Body of pancreas (tissue), 4 donors: ENCODE results near the gene ADAMTS4.

Experiments
- POLR2A ChIP-seq, 3 donors: fragments of 450-650 bp; IDR thresholded peaks; one replicate each; pipeline ENCODE4 v1.6.1; 2016; ENCODE audit warnings: antibody characterized with exemption in 3 of 3, mild to moderate bottlenecking in 2 of 3
- TF ChIP-seq, protein P1 (sequence below), 7 experiments: fragments of 450-650 bp in 4 of 7; fragments of 200-600 bp in 3 of 7; sonication (generic) in 3 of 7; IDR thresholded peaks; one replicate each; pipeline ENCODE4 v1.5.1; 2016 to 2019; ENCODE audit warnings: antibody characterized with exemption in 7 of 7

DNA sequence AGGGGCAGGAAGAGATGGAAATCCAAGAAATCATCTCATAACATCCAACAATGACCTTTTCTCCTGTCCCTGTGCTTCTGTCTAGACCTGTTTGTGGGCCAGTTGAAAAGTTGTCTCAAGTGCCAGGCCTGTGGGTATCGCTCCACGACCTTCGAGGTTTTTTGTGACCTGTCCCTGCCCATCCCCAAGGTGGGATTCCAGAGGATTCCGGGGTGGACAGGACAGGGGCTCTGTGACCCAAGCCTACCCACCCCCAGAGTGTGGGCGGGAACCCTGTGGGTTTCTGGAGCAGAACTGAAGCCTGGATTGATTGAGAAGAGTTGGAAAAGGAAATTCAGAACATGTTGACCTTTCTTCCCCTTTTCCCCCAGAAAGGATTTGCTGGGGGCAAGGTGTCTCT lies 35.1 kb downstream of the ADAMTS4 start:
- TF ChIP-seq, protein P1, sequence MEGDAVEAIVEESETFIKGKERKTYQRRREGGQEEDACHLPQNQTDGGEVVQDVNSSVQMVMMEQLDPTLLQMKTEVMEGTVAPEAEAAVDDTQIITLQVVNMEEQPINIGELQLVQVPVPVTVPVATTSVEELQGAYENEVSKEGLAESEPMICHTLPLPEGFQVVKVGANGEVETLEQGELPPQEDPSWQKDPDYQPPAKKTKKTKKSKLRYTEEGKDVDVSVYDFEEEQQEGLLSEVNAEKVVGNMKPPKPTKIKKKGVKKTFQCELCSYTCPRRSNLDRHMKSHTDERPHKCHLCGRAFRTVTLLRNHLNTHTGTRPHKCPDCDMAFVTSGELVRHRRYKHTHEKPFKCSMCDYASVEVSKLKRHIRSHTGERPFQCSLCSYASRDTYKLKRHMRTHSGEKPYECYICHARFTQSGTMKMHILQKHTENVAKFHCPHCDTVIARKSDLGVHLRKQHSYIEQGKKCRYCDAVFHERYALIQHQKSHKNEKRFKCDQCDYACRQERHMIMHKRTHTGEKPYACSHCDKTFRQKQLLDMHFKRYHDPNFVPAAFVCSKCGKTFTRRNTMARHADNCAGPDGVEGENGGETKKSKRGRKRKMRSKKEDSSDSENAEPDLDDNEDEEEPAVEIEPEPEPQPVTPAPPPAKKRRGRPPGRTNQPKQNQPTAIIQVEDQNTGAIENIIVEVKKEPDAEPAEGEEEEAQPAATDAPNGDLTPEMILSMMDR (IDR thresholded peaks at IDR 0.05), result no peak
- no peak for TF ChIP-seq POLR2A (IDR thresholded peaks at IDR 0.05)
